Uterus (tissue), 2 donors: ENCODE measurements around the gene SCNM1.

ENCODE experiments used
- POLR2A ChIP-seq, 2 donors: fragments of 450-650 bp; IDR thresholded peaks; one replicate each; pipeline ENCODE4 v1.6.1; 2016; ENCODE audit warnings: antibody characterized with exemption in 2 of 2, mild to moderate bottlenecking in 1 of 2, moderate library complexity in 1 of 2
- TF ChIP-seq, protein P1 (sequence below), 4 experiments: fragments of 200-600 bp in 2 of 4; fragments of 450-650 bp in 2 of 4; sonication (generic) in 2 of 4; IDR thresholded peaks; one replicate each; pipeline ENCODE4 v1.5.1; 2016 to 2019; ENCODE audit warnings: antibody characterized with exemption in 4 of 4, mild to moderate bottlenecking in 2 of 4, moderate library complexity in 1 of 4

DNA sequence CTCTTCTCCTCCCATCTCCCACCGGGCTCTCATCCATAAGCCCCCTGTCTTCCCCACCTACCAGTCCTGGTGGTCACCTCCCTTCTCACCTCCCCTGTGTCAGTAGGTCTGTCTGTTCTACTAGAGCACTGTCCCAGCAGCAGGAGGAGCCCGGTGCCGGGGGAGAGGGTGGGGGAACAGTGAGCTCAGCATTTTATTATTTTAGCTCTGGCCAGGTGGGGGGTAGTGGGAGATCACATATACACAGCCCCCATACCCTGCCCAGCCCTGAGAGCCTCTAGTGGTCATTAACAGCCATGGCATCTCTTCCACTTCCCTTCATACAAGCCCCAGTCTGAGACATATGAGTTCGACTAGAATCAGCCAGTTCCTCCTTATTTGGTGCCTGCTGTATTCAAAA is 9.9 kb downstream of the SCNM1 start, which contains the start of gene TMOD4:
- TF ChIP-seq, protein P1, sequence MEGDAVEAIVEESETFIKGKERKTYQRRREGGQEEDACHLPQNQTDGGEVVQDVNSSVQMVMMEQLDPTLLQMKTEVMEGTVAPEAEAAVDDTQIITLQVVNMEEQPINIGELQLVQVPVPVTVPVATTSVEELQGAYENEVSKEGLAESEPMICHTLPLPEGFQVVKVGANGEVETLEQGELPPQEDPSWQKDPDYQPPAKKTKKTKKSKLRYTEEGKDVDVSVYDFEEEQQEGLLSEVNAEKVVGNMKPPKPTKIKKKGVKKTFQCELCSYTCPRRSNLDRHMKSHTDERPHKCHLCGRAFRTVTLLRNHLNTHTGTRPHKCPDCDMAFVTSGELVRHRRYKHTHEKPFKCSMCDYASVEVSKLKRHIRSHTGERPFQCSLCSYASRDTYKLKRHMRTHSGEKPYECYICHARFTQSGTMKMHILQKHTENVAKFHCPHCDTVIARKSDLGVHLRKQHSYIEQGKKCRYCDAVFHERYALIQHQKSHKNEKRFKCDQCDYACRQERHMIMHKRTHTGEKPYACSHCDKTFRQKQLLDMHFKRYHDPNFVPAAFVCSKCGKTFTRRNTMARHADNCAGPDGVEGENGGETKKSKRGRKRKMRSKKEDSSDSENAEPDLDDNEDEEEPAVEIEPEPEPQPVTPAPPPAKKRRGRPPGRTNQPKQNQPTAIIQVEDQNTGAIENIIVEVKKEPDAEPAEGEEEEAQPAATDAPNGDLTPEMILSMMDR (IDR thresholded peaks at IDR 0.05) = no peak
- no peak for TF ChIP-seq POLR2A (IDR thresholded peaks at IDR 0.05)
